Endothelial cell (in vitro differentiated cells): ENCODE measurements around the gene EGR4. TPM values are rescaled to one million over a fixed set of nuclear protein-coding genes. Genes with fewer than 3 reads are reported as not detected.
A peak's percentile ranks its signal among the peaks of the same experiment; 100 is the strongest.
"Not testable (repeated sequence)": the region's sequence is repeated elsewhere in the genome, so short reads cannot be mapped to it uniquely, and the experiment has no call there.

Experiments used
- DNase-seq: peaks from one replicate; pipeline ENCODE4 v3.0.0; 2021; ENCODE audit warnings: low spot score
- H3K27ac Mint-ChIP-seq: one replicate; pipeline ENCODE4 v1.8.0; 2021; ENCODE audit warnings: mixed read lengths, inconsistent platforms; ENCODE audit not compliant: unreplicated experiment
- H3K27me3 Mint-ChIP-seq: one replicate; pipeline ENCODE4 v1.8.0; 2021; ENCODE audit warnings: mild to moderate bottlenecking, moderate library complexity, mixed read lengths, inconsistent platforms; ENCODE audit not compliant: unreplicated experiment
- H3K36me3 Mint-ChIP-seq: one replicate; pipeline ENCODE4 v1.8.0; 2021; ENCODE audit warnings: mild to moderate bottlenecking, low read depth, mixed read lengths, inconsistent platforms; ENCODE audit not compliant: unreplicated experiment
- H3K4me1 Mint-ChIP-seq: one replicate; pipeline ENCODE4 v1.8.0; 2021; ENCODE audit warnings: mild to moderate bottlenecking, mixed read lengths, inconsistent platforms; ENCODE audit not compliant: unreplicated experiment
- H3K4me3 Mint-ChIP-seq: one replicate; pipeline ENCODE4 v1.8.0; 2021; ENCODE audit warnings: mild to moderate bottlenecking, mixed read lengths, inconsistent platforms; ENCODE audit not compliant: unreplicated experiment
- H3K9me3 Mint-ChIP-seq: one replicate; pipeline ENCODE4 v1.8.0; 2021; ENCODE audit warnings: mixed read lengths, inconsistent platforms; ENCODE audit not compliant: unreplicated experiment
- total RNA-seq: library from RNA; stranded (reverse); fragmentation: NEBNext Ultra II Directional; extraction: Animal tissue kit (Norgen Biotek cat#: 25700); gene quantifications from one replicate; pipeline ENCODE4 v1.2.1, GENCODE V29; 2021; ENCODE audit not compliant: unreplicated experiment
- TF ChIP-seq, protein P1 (sequence below): fragments of 200-600 bp; sonication (generic); IDR thresholded peaks from one replicate; pipeline ENCODE4 v1.5.0; 2021; ENCODE audit warnings: antibody characterized with exemption; ENCODE audit not compliant: unreplicated experiment

EGR4 gene
- total RNA-seq, 1 donor from 2014 or later = 0.15 TPM

DNA sequence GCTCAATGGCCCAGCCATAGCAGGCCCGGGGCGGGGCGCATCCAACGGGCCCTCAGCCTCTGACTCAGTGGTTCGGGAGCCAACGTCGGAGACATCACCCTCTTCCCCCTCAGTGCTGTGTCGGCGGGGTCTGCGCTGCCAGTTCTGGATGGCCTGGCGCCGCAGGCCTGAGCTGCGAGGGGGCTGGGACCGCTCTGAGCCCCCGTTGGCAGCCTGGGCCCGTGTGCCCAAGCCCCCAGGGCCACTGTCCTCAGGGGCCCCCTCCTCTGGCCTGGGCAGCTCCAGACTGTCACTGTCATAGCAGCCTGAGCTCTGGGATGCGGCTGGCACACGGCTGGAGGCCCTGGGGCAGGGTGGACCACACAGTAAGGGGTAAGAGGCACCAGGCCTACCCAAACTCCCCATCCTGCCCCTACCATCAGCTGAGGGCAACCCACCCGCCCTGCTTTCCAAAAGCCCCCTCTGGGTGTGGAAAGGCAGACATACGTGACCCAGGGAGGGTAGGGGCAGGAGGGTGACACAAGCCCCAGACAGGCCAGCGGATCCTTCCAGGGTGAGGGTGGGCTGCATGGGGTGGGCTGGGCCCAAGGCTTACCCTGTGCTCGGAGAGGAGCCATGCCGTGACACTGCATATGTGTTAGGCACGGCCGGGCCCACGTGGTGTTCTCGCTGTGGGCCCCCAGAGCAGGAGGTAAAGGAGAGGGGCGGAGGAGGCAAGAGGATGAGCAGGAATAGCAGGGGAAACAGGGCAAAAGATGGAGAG is 27.9 kb downstream of the EGR4 start:
- Mint-ChIP-seq H3K27me3 (peaks cover 19% of the 10 kb centered on the region), H3K4me1 (peaks cover 13% of the 10 kb centered on the region), H3K9me3 (no peaks in the 10 kb centered on the region), H3K27ac (no peak overlapping the region), H3K36me3 (peaks cover 10% of the 10 kb centered on the region), H3K4me3 (no peak overlapping the region)
- TF ChIP-seq, protein P1, sequence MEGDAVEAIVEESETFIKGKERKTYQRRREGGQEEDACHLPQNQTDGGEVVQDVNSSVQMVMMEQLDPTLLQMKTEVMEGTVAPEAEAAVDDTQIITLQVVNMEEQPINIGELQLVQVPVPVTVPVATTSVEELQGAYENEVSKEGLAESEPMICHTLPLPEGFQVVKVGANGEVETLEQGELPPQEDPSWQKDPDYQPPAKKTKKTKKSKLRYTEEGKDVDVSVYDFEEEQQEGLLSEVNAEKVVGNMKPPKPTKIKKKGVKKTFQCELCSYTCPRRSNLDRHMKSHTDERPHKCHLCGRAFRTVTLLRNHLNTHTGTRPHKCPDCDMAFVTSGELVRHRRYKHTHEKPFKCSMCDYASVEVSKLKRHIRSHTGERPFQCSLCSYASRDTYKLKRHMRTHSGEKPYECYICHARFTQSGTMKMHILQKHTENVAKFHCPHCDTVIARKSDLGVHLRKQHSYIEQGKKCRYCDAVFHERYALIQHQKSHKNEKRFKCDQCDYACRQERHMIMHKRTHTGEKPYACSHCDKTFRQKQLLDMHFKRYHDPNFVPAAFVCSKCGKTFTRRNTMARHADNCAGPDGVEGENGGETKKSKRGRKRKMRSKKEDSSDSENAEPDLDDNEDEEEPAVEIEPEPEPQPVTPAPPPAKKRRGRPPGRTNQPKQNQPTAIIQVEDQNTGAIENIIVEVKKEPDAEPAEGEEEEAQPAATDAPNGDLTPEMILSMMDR = no peak
- DNase-seq = no peak

DNA sequence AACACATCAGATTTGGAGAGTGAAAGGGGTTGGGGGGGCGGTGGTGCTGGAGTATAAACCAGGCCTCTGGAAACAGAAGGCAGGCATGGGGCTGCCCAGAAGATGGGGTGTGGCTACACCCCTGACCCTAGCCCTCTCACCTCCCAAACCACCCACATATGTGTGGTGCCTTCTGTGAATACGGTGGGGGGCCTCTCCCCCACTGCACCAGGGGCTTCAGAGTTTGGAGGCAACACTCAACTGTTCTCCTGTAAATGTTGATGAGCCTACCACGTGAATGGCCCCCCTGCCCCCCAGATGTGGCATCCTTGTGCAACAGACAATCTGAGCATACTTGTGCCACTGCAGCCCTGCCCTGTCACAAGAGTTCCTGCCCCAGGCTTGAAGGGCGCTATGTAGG is 28.6 kb downstream of the EGR4 start:
- no peak overlapping the region for H3K4me3 Mint-ChIP-seq
- H3K27ac Mint-ChIP-seq = no peak overlapping the region
- peaks cover 11% of the 10 kb centered on the region for H3K4me1 Mint-ChIP-seq
- no peak for DNase-seq
- peaks cover 10% of the 10 kb centered on the region for H3K36me3 Mint-ChIP-seq
- TF ChIP-seq, protein P1 = no peak
- no peaks in the 10 kb centered on the region for H3K9me3 Mint-ChIP-seq
- H3K27me3 Mint-ChIP-seq = peaks cover 12% of the 10 kb centered on the region

DNA sequence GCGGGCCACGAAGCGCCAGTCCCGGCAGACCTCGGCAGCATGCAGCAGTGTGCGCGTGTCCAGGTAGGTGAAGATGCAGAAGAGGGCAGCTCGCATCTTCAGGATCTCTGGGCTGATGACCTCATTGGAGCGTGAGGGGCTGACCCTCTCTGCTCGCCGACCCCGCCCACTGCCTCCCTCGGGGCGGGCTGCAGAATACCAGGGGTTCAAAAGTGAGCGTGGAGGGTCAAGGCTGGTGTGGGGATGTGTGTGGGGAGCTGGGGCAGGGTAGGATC is 29.1 kb downstream of the EGR4 start:
- TF ChIP-seq, protein P1 = no peak
- peaks cover 9% of the 10 kb centered on the region for H3K4me1 Mint-ChIP-seq
- DNase-seq = no peak
- peaks cover 10% of the 10 kb centered on the region for H3K36me3 Mint-ChIP-seq
- H3K27ac Mint-ChIP-seq = no peak overlapping the region
- no peak overlapping the region for H3K4me3 Mint-ChIP-seq
- H3K27me3 Mint-ChIP-seq = peaks cover 14% of the 10 kb centered on the region
- no peaks in the 10 kb centered on the region for H3K9me3 Mint-ChIP-seq

DNA sequence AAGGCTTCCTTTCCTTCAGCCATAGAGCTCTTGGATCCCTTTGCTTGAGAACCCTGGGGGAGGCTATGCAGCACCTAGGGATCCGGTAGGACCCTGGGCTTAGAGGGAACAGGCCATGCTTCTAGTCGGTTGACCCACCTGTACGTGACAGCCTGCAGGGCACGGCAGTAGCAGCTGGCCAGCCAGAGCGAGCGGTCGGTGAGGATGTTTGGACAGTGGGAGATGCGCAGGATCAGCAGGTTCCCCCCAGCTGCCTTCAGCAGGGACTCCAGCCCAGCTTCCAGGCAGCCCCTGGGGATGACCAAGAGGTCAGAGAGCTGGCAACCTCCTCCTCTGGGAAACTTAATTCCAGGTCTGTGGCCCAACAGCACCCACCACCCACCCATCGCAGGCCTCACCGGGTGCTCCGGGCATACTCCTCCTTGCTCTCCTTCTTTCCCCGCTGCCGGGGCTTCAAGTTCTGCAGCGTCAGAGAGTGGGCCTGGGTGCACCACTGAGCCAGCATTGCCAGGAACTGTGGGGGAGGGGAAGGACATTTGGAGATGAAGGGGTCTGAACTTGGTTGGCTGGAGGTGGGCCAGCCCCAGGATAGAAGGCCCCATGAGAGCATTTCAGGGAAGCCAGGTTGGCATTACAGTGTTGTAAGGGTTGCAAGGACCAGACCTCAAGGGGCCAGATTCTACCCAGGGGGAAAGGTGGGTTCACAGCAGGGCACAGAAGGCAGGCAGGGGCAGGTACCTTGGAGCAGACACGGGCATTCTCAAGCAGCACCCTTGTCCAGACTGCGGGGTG is 29.6 kb downstream of the EGR4 start:
- no peak for DNase-seq
- TF ChIP-seq, protein P1 = no peak
- Mint-ChIP-seq H3K27ac (peak overlapping the region; percentile 53), H3K4me1 (peaks cover 9% of the 10 kb centered on the region), H3K27me3 (peaks cover 15% of the 10 kb centered on the region), H3K9me3 (no peaks in the 10 kb centered on the region), H3K4me3 (no peak overlapping the region), H3K36me3 (peaks cover 10% of the 10 kb centered on the region)

DNA sequence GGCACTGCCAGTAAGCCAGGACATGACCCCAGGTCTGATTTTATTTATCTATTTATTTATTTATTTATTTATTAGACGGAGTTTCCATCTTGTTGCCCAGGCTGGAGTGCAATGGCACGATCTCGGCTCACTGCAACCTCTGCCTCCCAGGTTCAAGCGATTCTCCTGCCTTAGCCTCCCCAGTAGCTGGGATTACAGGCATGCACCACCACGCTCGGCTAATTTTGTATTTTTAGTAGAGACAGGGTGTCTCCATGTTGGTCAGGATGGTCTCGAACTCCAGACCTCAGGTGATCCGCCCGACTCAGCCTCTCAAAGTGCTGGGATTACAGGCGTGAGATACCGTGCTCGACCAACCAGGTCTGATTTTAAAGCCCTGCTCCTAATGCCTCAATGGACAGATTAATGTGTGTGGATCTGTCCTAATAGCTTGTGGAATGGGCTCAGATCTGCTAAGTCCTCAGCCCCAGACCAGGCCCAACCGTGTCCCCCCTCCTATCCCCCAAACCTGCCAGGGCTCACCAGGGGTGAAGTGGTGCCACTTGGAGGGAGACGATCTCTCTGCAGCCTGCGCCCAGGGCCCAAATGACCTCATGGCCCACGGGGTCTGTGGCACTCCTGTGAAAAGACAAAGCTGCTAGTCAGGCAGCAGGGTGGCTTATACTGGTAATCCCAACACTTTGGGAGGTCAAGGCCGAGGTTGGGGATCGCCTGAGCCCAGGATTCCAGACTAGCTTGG is 30.5 kb downstream of the EGR4 start:
- not testable (repeated sequence) for H3K4me1 Mint-ChIP-seq, H3K27ac Mint-ChIP-seq, DNase-seq, H3K36me3 Mint-ChIP-seq, H3K9me3 Mint-ChIP-seq, H3K4me3 Mint-ChIP-seq
- H3K27me3 Mint-ChIP-seq = peaks cover 10% of the 10 kb centered on the region
